Suppressor macrophage treated with lipopolysaccharide for 4 hours (primary cell): Measurements from ENCODE around the gene NACC1.

ENCODE experiments used
- DNase-seq: peaks from one replicate; pipeline ENCODE4 v3.0.0-alpha.2; 2020

Gene NACC1

GRCh38 chr19:13089139-13089856 lies 28.8 kb upstream of the NACC1 start:
- no peak for DNase-seq

GRCh38 chr19:13089857-13090507 lies 28.1 kb upstream of the NACC1 start:
- DNase-seq, result no peak

GRCh38 chr19:13090511-13091231 lies 27.4 kb upstream of the NACC1 start:
- no peak for DNase-seq

DNA sequence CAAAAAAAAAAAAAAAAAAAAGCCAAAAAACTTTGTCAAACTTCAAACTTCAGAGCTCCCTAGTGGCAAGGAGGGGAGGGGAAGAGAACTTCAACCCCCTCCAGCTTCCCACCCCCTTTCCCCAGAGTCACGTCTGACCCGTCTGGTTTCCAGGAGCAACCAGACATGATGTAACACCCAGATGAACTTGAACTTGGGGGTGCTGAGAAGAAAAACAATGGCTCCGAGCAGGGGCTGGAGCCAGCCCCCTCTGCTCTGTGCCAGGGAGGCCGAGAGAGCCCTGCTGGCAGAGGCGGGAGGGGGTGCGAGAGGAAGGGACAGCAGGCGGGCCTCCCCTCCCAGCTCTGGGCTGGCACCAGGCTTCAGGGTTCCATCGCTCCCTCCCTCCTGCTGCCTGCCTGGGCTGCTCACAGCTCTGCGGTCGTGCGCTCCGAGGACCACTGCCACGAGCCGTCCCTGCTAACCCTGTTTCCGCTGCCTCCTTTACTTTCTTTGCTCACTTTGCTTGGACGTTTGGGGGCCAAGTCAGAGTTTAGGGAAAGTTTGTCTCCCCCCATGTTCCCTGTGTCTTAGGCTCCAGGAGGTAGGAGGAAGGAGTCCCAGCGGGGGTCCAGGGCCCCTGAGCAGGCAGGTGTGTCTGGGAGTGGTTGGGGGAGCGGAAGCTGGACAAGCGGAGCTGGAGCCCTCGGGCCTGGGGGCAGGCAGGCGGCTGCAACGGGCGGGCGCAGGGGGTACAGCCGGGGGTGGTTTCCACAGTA lies 26.5 kb upstream of the NACC1 start:
- DNase-seq, result no peak

GRCh38 chr19:13092158-13092543 lies 25.9 kb upstream of the NACC1 start:
- no peak for DNase-seq

DNA sequence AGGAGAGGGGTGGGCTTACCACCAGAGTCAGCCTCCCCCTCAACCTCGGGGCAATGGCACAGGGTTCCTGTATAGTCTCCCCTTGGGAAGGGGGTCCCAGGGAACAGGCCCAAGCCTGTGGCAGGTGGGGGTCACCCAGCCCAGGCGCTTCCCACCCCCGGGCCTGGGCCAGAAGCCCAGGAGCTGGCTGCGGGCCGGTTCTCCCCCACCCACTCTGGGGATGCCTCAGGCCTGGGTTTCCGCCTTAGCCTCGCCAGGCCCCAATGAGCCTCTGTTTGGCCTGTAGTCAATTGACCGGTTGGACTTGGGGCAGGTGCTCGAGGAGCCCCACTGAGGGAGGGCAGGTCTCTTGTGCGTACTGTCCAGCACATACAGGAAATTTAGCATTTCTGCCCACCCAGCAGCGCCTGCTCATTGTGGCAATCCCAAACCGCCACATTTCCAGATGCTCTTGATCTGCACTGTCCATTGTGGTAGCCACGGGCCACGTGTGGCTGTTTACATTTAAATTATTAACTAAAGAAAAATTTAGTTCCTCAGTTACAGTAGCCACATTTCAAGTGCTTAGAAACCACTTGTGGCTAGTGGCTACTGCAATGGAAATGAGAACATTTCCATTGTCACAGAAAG lies 25.3 kb upstream of the NACC1 start:
- DNase-seq, result no peak

- DNase-seq, result peak; percentile 88
Measured at GRCh38 chr19:13093407-13094105, 24.5 kb upstream of the NACC1 start.

GRCh38 chr19:13094106-13094504 lies 24.0 kb upstream of the NACC1 start:
- no peak for DNase-seq

DNA sequence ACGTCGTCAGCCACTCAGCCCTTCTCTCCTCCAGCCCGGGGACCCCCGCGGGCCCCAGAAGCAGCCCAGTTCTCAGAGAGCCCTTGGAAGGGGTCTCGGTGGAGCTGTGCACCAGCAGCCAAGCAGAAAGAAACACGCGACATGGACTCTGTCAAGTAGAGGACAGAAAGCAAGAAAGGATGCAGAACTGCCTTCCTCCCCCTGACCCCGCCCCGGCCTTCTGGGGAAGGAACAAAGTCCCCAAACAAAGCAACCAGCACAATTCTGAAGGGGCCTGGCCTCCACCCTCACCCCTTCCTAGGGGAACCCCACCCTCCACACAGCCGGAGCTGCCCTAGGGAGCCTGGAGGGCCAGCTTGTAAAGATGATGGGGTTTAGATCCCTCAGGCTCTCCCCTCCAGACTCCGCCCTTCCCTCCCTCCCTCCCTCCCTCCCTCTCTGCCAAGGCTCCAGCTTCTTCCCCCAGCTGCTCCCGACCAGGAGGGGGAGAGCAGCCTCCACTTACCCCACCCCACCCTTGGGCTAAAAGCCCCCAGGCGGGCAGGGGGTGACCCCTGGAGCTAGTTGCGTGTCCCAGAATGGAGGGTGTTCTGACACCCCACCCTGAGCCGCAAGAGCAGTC lies 23.2 kb upstream of the NACC1 start:
- no peak for DNase-seq

- no peak for DNase-seq
Measured at GRCh38 chr19:13095393-13095784, 22.7 kb upstream of the NACC1 start.

GRCh38 chr19:13095934-13096927 lies 21.8 kb upstream of the NACC1 start:
- DNase-seq, result no peak

DNA sequence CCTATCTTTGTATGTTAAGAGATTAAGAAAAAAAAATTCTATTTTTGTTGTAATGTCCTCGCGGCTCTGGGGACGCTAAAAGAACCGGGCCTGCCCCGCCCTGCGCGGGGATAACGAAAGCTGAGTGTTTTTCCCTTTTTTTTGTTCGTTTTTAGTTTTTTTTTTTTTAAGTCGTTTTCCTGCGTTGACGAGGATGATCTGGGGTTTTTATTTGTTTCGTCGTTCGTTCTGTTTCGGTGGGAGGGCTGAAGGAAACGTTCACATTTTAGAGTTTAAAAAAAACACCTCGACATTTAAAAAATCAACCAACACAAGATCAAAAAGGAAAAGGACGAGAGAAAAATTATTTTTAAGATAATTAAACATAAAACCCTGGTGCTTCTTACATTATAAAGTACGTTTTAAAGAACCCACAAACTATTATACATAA lies 21.0 kb upstream of the NACC1 start:
- peak; percentile 67 for DNase-seq

DNA sequence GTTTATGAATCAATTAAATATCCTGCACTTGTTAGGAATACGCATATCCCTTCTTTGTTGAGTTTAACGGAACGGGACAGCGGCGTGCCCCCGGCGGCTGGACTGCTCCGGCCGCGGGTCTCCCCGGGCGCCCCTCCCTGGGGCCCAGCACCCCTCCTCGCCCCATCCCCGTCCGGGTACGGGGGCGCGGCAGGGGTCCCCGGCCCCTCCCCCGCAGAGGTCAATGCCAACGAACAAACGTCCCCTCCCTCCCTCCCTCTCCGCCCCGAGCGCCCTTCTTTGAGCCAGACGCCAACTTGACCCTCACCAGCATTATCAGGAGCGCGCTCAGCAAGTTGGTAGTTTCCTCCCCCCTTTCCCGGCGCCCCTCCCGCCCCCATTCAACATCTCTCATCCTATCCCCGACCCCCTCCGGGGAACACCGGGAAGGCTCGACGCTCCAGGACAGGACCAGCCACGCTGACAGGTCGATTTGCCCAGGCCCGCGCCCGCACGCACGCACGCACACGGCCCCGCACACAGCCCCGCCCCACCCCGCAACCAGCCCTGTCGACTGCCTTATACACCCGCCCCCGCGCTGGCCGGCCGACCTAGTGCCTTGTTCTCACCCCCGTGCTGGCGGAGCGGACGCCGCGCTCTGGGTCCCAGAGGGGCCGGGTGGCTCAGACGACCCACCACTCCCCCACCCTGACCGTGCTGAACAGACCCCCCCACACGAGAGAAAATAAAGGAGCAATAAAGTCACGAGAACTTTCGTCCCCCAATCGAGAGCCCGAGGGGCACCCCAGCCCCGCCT lies 20.4 kb upstream of the NACC1 start:
- no peak for DNase-seq

DNA sequence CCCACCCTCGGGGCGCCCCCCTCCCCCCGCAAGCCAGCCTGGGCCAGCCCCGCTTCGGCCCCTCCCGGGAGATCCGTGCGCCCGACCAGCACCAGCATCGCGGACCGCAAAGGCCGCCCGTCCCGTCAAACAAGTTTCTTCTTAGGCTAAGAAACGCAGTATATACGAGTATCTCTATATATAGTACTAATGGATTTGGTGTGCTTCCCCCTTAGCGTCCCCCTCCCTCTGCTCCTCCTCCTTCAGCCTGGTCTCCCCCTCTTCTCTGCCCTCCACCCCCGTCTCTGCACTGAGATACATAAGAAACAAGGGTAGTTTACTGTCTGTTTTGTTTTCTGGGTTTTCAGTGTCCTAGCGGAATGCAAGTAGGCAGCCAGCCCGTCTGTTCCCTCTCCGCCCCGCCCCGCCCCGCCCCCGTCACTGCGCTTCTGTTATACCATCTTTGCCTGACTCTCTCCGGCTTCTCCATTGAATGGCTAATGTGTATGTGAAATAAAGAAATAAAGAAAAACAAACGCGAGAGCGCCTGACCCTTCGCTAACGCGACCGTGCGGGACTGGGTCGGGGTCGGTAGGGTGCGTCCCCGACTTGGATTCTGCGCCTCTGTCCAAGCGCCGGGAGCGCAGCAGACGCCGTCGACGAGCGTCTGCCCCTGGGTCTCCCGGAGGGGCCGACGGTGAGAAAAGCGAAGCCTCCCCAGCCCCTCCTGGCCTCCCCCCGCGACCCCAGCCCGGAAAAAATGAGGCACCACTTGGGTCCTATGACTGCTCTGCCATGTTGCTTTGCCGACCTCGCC lies 19.6 kb upstream of the NACC1 start:
- DNase-seq, result peak; percentile 72

DNA sequence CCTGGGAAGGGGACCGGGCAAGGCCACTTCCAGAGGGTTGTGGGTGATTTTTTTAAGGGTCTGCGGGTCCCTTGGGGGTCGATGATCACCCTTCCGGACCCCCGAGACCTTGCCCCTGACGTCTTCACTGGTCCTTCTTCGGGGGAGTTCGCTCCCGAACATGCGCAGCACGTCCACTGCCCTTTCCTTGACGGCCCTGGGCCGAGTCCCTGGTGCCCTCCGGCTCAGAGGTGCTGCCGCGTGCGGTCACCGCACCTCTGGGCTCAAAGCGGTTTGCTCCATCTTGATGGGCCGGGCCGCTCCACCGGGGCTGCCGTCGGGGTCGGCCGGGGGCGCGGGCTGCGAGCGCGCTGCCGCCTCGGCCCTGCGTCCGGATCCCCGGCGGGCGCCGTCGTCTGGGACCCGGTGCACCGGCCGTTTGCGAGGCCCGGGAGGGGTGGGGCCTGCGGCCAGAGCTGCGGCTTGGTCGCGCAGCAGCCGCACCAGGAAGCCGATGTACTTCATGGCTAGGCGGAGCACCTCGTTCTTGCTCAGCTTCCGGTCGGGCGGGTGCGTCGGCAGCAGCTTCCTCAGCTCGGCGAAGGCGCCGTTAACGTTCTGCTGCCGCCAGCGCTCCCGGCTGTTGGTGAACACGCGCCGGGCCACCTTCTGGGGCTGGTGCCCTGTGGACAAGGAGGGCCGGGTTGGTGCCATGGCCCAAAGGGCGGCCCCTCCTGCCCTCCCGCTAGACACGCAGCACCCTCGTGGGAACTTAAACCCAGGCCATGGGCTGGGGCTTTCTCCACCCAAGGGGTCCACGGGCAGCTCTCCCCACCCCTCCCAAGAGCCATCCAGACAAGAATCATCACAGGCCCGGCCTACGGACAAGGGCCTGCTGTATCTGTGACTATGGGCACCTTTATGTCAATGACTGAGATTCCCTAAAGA lies 18.7 kb upstream of the NACC1 start:
- DNase-seq, result peak; percentile 86

GRCh38 chr19:13100031-13100588 lies 18.0 kb upstream of the NACC1 start:
- peak; percentile 77 for DNase-seq
